Activated T-cell treated with anti-CD3 and anti-CD28 coated beads, Interleukin-2, amount 50 U/mL, for 24 hours (primary cell): ENCODE data around the gene CFAP61.

Source experiments
- DNase-seq: peaks from one replicate; pipeline ENCODE4 v3.0.0-alpha.2; 2020
- H3K27ac Mint-ChIP-seq: 2 replicates; pipeline ENCODE4 v1.8.0; 2020; ENCODE audit warnings: mild to moderate bottlenecking, mixed read lengths
- H3K27me3 Mint-ChIP-seq: 2 replicates; pipeline ENCODE4 v1.8.0; 2020; ENCODE audit warnings: mixed read lengths
- H3K36me3 Mint-ChIP-seq: 2 replicates; pipeline ENCODE4 v1.8.0; 2020; ENCODE audit warnings: low read depth, mixed read lengths
- H3K4me1 Mint-ChIP-seq: 2 replicates; pipeline ENCODE4 v1.8.0; 2020; ENCODE audit warnings: low read depth, mixed read lengths
- H3K4me3 Mint-ChIP-seq: 2 replicates; pipeline ENCODE4 v1.8.0; 2020; ENCODE audit warnings: mild to moderate bottlenecking, moderate library complexity, mixed read lengths
- H3K9me3 Mint-ChIP-seq: 2 replicates; pipeline ENCODE4 v1.8.0; 2020; ENCODE audit warnings: mixed read lengths

Gene CFAP61

GRCh38 chr20:20253039-20253743 is 200.9 kb downstream of the CFAP61 start:
- Mint-ChIP-seq H3K27ac (no peak overlapping the region), H3K27me3 (peaks cover 24% of the 10 kb centered on the region), H3K4me3 (no peak overlapping the region), H3K4me1 (no peaks in the 10 kb centered on the region), H3K36me3 (no peaks in the 10 kb centered on the region), H3K9me3 (no peaks in the 10 kb centered on the region)
- no peak for DNase-seq

- Mint-ChIP-seq H3K27ac (no peak overlapping the region), H3K4me1 (no peaks in the 10 kb centered on the region), H3K27me3 (peaks cover 24% of the 10 kb centered on the region), H3K9me3 (no peaks in the 10 kb centered on the region), H3K4me3 (no peak overlapping the region), H3K36me3 (no peaks in the 10 kb centered on the region)
- no peak for DNase-seq
Observed at GRCh38 chr20:20253744-20254330, 201.5 kb downstream of the CFAP61 start.

- no peaks in the 10 kb centered on the region for H3K9me3 Mint-ChIP-seq
- H3K36me3 Mint-ChIP-seq = no peaks in the 10 kb centered on the region
- no peak for DNase-seq
- no peak overlapping the region for H3K27ac Mint-ChIP-seq
- H3K4me1 Mint-ChIP-seq = no peaks in the 10 kb centered on the region
- H3K4me3 Mint-ChIP-seq = no peak overlapping the region
- peaks cover 24% of the 10 kb centered on the region for H3K27me3 Mint-ChIP-seq
Observed at GRCh38 chr20:20255099-20255498, 202.8 kb downstream of the CFAP61 start.

GRCh38 chr20:20259533-20259932 is 207.2 kb downstream of the CFAP61 start:
- H3K4me3 Mint-ChIP-seq = no peak overlapping the region
- peaks cover 28% of the 10 kb centered on the region for H3K27me3 Mint-ChIP-seq
- H3K27ac Mint-ChIP-seq = no peak overlapping the region

GRCh38 chr20:20261159-20261558 is 208.8 kb downstream of the CFAP61 start:
- no peaks in the 10 kb centered on the region for H3K9me3 Mint-ChIP-seq
- H3K4me3 Mint-ChIP-seq = no peak overlapping the region
- H3K4me1 Mint-ChIP-seq = no peaks in the 10 kb centered on the region
- DNase-seq = no peak
- peaks cover 12% of the 10 kb centered on the region for H3K27me3 Mint-ChIP-seq
- no peak overlapping the region for H3K27ac Mint-ChIP-seq
- H3K36me3 Mint-ChIP-seq = no peaks in the 10 kb centered on the region

More at GRCh38 chr20:20259533-20259932, 207.2 kb downstream of the CFAP61 start:
- Mint-ChIP-seq H3K4me1 (no peaks in the 10 kb centered on the region), H3K36me3 (no peaks in the 10 kb centered on the region), H3K9me3 (no peaks in the 10 kb centered on the region)
- DNase-seq = no peak

- no peaks in the 10 kb centered on the region for H3K36me3 Mint-ChIP-seq
- H3K27me3 Mint-ChIP-seq = peaks cover 12% of the 10 kb centered on the region
- no peak overlapping the region for H3K27ac Mint-ChIP-seq
- H3K4me3 Mint-ChIP-seq = no peak overlapping the region
- DNase-seq = no peak
- H3K4me1 Mint-ChIP-seq = no peaks in the 10 kb centered on the region
- H3K9me3 Mint-ChIP-seq = no peaks in the 10 kb centered on the region
Observed at GRCh38 chr20:20265210-20265609, 212.9 kb downstream of the CFAP61 start.

- Mint-ChIP-seq H3K27ac (no peak overlapping the region), H3K9me3 (no peaks in the 10 kb centered on the region), H3K4me1 (no peaks in the 10 kb centered on the region), H3K27me3 (peaks cover 12% of the 10 kb centered on the region), H3K4me3 (no peak overlapping the region), H3K36me3 (no peaks in the 10 kb centered on the region)
- DNase-seq = no peak
Observed at GRCh38 chr20:20266552-20266951, 214.2 kb downstream of the CFAP61 start.

GRCh38 chr20:20267685-20268370 is 215.5 kb downstream of the CFAP61 start:
- H3K36me3 Mint-ChIP-seq = no peaks in the 10 kb centered on the region

GRCh38 chr20:20271271-20271670 is 218.9 kb downstream of the CFAP61 start:
- no peak for DNase-seq

More at GRCh38 chr20:20267685-20268370, 215.5 kb downstream of the CFAP61 start:
- H3K27ac Mint-ChIP-seq = no peak overlapping the region
- no peak overlapping the region for H3K4me3 Mint-ChIP-seq
- H3K4me1 Mint-ChIP-seq = no peaks in the 10 kb centered on the region
- peaks cover 3% of the 10 kb centered on the region for H3K27me3 Mint-ChIP-seq
- no peaks in the 10 kb centered on the region for H3K9me3 Mint-ChIP-seq
- DNase-seq = no peak

GRCh38 chr20:20272686-20273085 is 220.4 kb downstream of the CFAP61 start:
- Mint-ChIP-seq H3K27ac (no peak overlapping the region), H3K4me1 (no peaks in the 10 kb centered on the region), H3K4me3 (no peak overlapping the region)

More at GRCh38 chr20:20271271-20271670, 218.9 kb downstream of the CFAP61 start:
- no peaks in the 10 kb centered on the region for H3K9me3 Mint-ChIP-seq
- H3K4me3 Mint-ChIP-seq = no peak overlapping the region
- no peaks in the 10 kb centered on the region for H3K4me1 Mint-ChIP-seq
- H3K27me3 Mint-ChIP-seq = peaks cover 11% of the 10 kb centered on the region
- H3K36me3 Mint-ChIP-seq = no peaks in the 10 kb centered on the region
- H3K27ac Mint-ChIP-seq = no peak overlapping the region

GRCh38 chr20:20273286-20273685 is 221.0 kb downstream of the CFAP61 start:
- H3K9me3 Mint-ChIP-seq = no peaks in the 10 kb centered on the region
- no peaks in the 10 kb centered on the region for H3K4me1 Mint-ChIP-seq
- no peak overlapping the region for H3K4me3 Mint-ChIP-seq
- DNase-seq = no peak
- H3K36me3 Mint-ChIP-seq = no peaks in the 10 kb centered on the region
- no peak overlapping the region for H3K27ac Mint-ChIP-seq
- peaks cover 24% of the 10 kb centered on the region for H3K27me3 Mint-ChIP-seq

More at GRCh38 chr20:20272686-20273085, 220.4 kb downstream of the CFAP61 start:
- no peaks in the 10 kb centered on the region for H3K9me3 Mint-ChIP-seq
- peaks cover 18% of the 10 kb centered on the region for H3K27me3 Mint-ChIP-seq
- DNase-seq = no peak
- H3K36me3 Mint-ChIP-seq = no peaks in the 10 kb centered on the region

GRCh38 chr20:20274821-20275220 is 222.5 kb downstream of the CFAP61 start:
- Mint-ChIP-seq H3K9me3 (no peaks in the 10 kb centered on the region), H3K36me3 (no peaks in the 10 kb centered on the region), H3K4me3 (no peak overlapping the region), H3K27me3 (peaks cover 33% of the 10 kb centered on the region), H3K27ac (no peak overlapping the region), H3K4me1 (no peaks in the 10 kb centered on the region)
- no peak for DNase-seq

- Mint-ChIP-seq H3K9me3 (no peaks in the 10 kb centered on the region), H3K27me3 (peaks cover 33% of the 10 kb centered on the region), H3K27ac (no peak overlapping the region), H3K4me3 (no peak overlapping the region), H3K4me1 (no peaks in the 10 kb centered on the region), H3K36me3 (no peaks in the 10 kb centered on the region)
- no peak for DNase-seq
Observed at GRCh38 chr20:20275636-20276035, 223.3 kb downstream of the CFAP61 start.

GRCh38 chr20:20276811-20277530 is 224.6 kb downstream of the CFAP61 start:
- peaks cover 33% of the 10 kb centered on the region for H3K27me3 Mint-ChIP-seq
- no peaks in the 10 kb centered on the region for H3K9me3 Mint-ChIP-seq
- no peaks in the 10 kb centered on the region for H3K4me1 Mint-ChIP-seq
- DNase-seq = no peak
- H3K27ac Mint-ChIP-seq = no peak overlapping the region
- no peaks in the 10 kb centered on the region for H3K36me3 Mint-ChIP-seq
- H3K4me3 Mint-ChIP-seq = no peak overlapping the region
